HuH-7 (cell line): ENCODE data around the gene ENAH.
"Not testable (repeated sequence)": the region's sequence is repeated elsewhere in the genome, so short reads cannot be mapped to it uniquely, and the experiment has no call there.

Experiments used
- DNase-seq: peaks from one replicate; pipeline ENCODE4 v3.0.0; 2011; ENCODE audit warnings: low spot score

Gene ENAH

GRCh38 chr1:225674381-225674780, 21.5 kb upstream of the ENAH start:
- no peak for DNase-seq

GRCh38 chr1:225670806-225671733, 18.1 kb upstream of the ENAH start:
- DNase-seq = peak; percentile 55

GRCh38 chr1:225670356-225670755, 17.4 kb upstream of the ENAH start:
- no peak for DNase-seq

- no peak for DNase-seq
Observed at GRCh38 chr1:225668222-225668621, 15.3 kb upstream of the ENAH start.

- DNase-seq = no peak
Observed at GRCh38 chr1:225667362-225667761, 14.4 kb upstream of the ENAH start.

- no peak for DNase-seq
Observed at GRCh38 chr1:225666495-225666894, 13.6 kb upstream of the ENAH start.

DNA sequence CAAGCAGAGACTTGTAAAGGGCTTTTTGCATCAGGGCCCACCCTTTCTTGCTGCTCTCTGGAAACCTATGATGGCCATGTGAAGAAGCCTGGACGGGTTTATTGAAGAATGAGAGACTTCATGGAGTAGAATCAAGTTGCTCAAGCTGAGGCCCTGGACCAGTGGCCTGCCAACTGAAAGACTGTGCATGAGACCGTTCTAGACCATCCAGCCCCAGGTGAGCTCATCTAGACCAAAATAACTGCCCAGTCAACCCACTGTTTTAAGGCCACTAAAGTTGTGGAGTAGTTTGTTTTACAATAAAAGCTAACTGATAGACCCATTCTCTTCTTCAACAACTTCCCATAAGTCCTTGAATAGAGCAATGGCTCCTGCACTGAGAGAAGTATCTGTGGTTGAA, 11.8 kb upstream of the ENAH start:
- DNase-seq = no peak

- DNase-seq = no peak
Observed at GRCh38 chr1:225662155-225662554, 9.2 kb upstream of the ENAH start.

DNA sequence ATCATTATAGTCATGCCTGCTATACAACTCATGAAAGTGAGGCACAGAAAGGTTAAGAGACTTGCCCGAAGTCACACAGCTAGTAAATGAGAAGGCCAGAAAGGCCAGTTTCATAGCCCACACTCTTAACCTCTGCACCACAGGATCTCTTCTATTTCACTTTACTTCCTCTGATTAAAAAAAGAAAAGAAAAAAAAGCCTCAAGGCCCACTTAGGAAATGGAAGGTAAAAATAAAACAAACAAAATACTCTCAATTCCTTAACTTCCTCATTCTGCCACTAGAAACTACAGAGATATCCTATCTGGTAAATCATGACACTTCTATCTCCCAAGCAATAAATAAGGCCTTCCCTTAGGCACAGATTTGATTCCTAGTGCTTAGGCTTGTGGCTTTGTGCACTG, 7.6 kb upstream of the ENAH start:
- DNase-seq = no peak

GRCh38 chr1:225658041-225658440, 5.1 kb upstream of the ENAH start:
- DNase-seq = no peak

DNA sequence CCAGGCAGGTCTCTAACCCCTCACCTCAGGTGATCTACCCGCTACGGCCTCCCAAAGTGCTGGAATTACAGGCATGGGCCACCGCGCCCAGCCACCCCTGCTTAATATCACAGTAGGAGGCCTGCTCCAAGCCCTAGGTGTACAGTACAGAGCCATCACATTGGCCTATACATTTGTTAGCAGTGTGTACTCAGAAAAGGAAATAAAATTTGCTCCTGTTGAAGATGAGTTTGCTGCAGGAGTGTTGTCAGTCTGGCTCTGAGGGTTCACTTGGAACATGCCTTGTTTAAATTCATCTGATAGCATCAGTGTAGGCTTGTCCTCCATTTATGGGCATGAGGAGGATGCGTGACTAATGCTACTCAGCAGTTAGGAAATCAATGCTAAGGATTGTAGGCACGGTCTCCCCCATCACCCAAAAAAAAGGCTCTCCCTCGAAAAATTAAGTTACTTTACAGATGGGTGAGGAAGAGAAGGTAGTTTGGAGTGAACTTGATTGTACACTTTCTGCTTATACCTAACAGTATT, 4.6 kb upstream of the ENAH start:
- DNase-seq = no peak

DNA sequence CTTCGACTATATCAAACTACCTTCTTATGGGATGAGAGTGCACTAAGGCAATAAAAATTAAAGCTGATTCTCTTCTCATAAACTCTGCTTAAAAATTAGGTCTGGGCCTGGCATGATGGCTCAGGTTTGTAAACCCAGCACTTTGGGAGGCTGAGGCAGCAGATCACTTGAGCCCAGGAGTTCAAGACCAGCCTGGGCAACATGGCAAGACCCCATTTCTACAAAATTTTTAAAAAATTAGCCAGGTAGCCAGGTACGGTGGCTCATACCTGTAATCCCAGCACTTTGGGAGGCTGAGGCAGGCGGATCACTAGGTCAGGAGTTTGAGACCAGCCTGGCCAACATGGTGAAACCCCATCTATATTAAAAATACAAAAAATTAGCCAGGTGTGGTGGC, 3.3 kb upstream of the ENAH start:
- not testable (repeated sequence) for DNase-seq

DNA sequence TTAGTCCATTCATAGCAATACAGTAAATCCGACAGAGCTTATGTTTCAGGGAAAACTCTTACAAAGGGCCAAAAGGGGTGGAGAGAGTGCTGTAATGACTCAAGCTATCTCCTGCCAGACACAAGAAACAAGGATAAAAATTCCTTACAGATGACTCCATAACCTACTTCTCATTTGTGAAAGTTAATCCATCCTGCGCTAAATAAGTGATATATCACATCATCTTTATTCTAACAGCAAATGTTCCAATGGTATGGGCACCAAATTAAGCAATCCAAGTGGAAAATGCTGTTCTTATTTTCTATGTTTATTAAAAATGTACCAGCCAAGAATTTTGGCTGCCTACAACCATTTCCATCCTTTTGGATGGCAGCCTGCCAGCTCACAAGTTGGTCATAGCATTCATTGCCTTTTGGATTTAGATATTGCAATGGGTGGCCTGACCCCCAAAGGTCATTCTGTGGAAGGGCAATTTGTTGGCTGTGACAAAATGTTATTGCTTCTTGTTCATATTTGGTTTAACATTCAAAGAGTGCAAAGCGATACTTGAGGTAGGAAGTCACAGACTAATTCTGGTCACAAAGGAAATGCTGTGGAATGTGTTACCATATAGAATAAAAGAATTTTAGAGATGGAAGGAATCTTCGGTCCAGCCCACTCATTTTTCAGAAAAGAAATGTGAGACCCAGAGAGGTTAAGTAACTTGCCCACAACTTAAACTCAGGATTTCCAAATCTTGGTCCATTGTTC, 2.8 kb upstream of the ENAH start:
- peak; percentile 40 for DNase-seq

DNA sequence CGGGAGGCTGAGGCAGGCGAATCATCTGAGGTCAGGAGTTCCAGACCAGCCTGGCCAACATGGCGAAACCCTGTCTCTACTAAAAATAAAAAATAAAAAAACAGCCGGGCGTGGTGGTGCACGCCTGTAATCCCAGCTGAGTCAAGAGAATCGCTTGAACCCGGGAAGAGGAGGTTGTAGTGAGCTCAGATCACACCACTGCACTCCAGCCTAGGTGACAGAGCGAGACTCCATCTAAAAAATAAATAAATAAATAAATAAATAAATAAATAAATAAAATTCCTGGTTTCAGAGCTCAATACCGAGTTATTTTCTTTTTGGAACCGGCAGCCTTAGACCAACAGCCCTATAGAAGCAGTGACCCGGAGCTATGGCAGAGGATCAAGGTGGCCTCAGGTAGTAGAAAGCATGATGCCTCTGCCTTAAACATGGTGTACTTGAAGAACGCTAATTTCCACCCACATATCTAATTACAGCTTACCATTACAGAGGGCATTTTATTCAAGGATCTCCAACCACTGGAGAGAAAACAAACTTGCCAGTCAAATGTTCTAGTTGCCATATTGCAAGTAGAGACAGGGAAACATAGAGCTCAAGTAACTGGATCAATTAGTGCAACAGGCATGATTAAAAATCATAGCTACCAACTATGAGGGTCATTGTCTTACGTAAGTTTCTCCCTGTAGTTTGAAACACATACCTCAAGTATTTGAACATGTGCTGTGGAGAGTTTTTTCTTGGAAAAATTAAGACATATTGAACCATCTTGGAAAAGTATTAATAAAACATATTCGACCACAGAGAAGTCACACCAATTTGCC, 2.0 kb upstream of the ENAH start:
- DNase-seq = no peak

DNA sequence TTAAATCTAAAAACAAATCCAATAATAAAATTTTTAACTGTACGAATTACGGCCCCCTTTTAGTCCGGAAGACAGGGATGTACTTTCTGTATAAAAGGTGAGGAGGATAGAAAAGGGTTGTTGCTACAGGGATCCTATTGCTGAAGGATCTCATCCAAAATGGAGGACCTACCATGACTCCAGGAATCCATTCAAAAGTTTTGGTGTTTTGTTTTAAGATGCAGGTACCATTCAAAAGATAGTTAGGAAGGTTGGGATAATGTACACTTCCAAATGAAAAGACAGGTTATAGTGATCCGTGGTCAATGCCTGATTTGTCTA, 1.3 kb upstream of the ENAH start:
- DNase-seq = no peak

- peak; percentile 68 for DNase-seq
Observed at GRCh38 chr1:225653463-225654276, 747 bp upstream of the ENAH start.

DNA sequence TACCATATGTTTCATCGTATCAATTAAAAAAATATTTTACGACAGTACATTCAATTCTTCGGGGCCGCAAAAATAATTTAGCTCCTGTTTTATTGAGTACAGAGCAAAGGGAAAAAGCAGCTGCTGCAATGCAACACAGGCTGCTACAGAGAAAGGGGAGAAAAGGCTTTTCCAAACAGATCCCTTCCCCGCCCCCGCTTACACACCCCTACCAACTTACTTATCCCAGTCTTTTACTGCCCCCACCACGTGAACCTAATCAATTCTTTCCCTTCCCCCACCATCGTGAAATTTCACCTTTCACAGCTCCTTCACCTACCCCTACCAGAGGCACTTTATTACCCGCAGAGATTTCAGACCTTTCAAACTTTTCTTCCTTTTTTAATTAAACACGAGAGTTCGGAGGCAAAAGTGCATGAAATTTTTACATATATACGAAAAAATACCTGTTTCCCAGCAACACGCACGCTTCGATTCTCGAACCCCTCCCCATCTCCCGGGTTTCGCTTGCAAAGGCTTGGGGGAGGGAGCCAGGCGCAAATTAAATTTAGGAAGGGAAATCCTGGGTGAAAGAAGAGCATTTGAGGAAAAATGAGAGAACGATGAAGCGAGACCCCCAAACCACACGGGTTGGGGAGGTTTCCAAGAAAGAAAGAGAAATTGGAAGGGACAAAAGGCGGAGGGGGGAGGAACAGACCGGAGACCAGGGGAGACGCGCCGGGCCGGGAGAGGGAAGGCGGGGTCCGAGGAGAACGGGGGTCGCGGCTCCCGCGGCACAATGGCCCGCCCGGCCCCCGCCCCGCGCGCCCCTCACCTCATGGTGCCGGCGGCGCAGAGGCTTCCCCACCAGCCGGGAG, 823 bp downstream of the ENAH start:
- DNase-seq = peak; percentile 71

DNA sequence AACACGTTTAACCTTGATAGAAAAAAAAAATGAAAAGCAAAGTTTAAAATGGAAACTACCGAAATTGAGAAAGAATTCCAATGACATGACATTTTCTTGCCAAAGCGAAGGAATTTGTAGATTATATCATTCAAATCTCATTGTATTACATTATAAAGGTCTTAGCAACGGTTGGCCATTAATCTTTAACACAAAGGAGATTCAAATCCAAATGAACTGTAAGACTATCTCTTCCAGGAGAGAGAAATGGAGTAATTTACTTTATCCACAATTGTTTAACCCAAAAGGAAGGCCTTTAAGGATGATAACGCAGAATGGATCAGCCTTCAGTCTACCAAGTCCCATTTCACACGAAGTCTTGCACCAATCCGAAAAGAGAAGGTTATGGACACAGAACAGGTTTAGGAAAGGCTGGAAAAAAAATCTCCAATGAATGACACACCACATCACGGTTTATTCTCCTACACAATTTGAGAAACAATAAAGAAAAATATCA, 1.5 kb downstream of the ENAH start:
- no peak for DNase-seq

GRCh38 chr1:225650179-225650578, 2.7 kb downstream of the ENAH start:
- no peak for DNase-seq

DNA sequence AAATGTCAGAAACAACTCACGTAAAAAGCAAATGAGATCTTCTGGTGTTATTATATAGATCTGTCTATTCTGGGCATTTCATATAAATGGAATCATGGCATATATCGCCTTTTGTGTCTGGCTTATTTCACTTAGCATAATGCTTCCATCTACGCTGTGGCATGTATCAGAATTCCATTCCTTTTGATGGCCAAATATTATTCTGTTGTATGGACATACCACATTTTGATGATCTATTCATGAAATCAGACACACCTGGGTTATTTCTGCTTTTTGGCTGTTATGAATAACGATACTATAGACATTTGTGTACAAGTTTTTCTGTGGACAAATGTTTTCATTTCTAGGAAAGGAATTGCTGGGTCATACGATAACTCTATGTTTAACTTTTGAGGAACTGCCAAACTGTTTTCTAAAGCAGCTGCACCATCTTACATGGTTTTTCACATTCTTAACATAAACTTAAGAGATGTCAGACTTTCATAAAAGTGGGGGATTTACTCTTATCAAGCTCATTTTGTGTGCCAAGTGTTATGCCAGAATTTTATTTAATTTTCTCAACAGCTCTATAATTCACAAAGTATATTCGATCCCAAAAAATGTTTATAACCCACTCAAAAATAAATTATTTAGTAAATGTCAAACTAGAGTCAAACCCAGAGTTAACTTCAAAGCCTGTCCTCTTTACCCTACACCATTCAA, 7.6 kb downstream of the ENAH start:
- DNase-seq = no peak
